ENCODE measurements around the gene RUFY2.
"Not testable (repeated sequence)": the region's sequence is repeated elsewhere in the genome, so short reads cannot be mapped to it uniquely, and the experiment has no call there.

RUFY2 gene

DNA sequence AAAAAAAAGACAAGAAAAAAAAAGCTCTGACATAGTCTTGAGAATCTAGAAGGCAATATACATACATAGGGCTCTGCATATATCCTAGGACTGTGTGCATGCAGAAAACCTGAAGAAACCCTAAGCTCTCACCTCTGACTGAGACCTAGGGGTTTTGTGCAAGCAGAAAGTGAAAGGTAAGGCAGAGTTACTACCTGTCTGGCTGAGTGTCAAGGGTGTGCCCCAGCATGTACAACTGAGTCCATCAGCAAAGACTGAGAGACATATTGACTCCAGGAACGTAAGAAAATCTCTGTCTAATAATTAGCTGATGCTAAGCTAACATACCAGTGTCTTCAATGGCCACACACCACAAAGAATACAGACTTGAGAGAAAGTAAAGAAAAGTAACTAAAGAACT, 91.5 kb downstream of the RUFY2 start:
- no peak overlapping the region for H3K4me3 ChIP-seq (ENCODE audit: low read depth, low read length)
- H3K27me3 ChIP-seq (ENCODE audit: control insufficient read depth, insufficient read depth, low read length) = no peaks in the 10 kb centered on the region
- no peaks in the 10 kb centered on the region for H3K36me3 ChIP-seq (ENCODE audit: control insufficient read depth, insufficient read depth, low read length)

DNA sequence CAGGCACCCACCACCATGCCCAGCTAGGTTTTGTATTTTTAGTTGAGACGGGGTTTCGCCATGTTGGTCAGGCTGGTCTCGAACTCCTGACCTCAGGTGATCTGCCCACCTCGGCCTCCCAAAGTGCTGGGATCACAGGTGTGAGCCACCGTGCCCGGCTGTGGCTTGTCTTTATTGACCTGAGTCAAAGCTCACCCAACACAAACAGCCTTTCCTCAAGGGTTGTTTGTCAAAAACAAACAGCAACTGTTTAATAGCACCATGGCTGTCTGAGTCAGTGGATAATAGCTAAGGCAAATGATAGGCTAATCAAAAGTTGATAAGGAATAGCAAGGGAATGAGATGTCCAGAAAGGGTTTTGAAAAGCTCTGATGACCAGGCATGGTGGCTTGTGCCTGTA, 92.1 kb downstream of the RUFY2 start:
- H3K36me3 ChIP-seq (ENCODE audit: control insufficient read depth, insufficient read depth, low read length); H3K9ac ChIP-seq (ENCODE audit: low read length); H3K27ac ChIP-seq (ENCODE audit: low read depth, low read length); H3K4me1 ChIP-seq (ENCODE audit: control insufficient read depth, insufficient read depth, low read length); H3K4me3 ChIP-seq (ENCODE audit: low read depth, low read length); H3K27me3 ChIP-seq (ENCODE audit: control insufficient read depth, insufficient read depth, low read length): not testable (repeated sequence)
- peaks cover 13% of the 10 kb centered on the region for H3K9me3 ChIP-seq (ENCODE audit: control insufficient read depth, insufficient read depth, low read depth, low read length)

More for the DNA sequence above, 91.5 kb downstream of the RUFY2 start:
- Histone ChIP-seq H3K9ac (ENCODE audit: low read length) (no peak overlapping the region), H3K27ac (ENCODE audit: low read depth, low read length) (no peak overlapping the region), H3K9me3 (ENCODE audit: control insufficient read depth, insufficient read depth, low read depth, low read length) (peaks cover 13% of the 10 kb centered on the region), H3K4me1 (ENCODE audit: control insufficient read depth, insufficient read depth, low read length) (no peaks in the 10 kb centered on the region)

DNA sequence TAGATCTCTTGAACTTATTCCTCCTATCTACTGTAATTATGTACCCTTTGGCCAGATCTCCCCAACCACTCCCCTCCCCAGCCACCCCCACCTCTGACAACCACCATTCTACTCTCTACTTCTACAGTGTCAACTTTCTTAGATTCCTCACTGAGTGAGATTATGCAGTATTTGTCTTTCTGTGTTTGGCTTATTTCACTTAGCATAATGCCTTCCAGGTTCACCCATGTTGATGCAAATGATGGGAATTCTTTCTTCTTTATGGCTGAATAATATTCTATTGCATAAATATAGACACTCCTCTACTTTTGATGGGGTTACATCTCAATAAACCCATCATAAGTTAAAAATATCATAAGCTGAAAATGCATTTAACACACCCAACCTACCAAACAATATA, 96.5 kb downstream of the RUFY2 start:
- Histone ChIP-seq H3K9ac (ENCODE audit: low read length) (no peak overlapping the region), H3K36me3 (ENCODE audit: control insufficient read depth, insufficient read depth, low read length) (no peaks in the 10 kb centered on the region), H3K4me1 (ENCODE audit: control insufficient read depth, insufficient read depth, low read length) (no peaks in the 10 kb centered on the region), H3K9me3 (ENCODE audit: control insufficient read depth, insufficient read depth, low read depth, low read length) (no peaks in the 10 kb centered on the region), H3K27me3 (ENCODE audit: control insufficient read depth, insufficient read depth, low read length) (no peaks in the 10 kb centered on the region), H3K4me3 (ENCODE audit: low read depth, low read length) (no peak overlapping the region), H3K27ac (ENCODE audit: low read depth, low read length) (no peak overlapping the region)

- Histone ChIP-seq H3K9me3 (ENCODE audit: control insufficient read depth, insufficient read depth, low read depth, low read length) (no peaks in the 10 kb centered on the region), H3K27me3 (ENCODE audit: control insufficient read depth, insufficient read depth, low read length) (no peaks in the 10 kb centered on the region), H3K36me3 (ENCODE audit: control insufficient read depth, insufficient read depth, low read length) (no peaks in the 10 kb centered on the region), H3K27ac (ENCODE audit: low read depth, low read length) (no peak overlapping the region), H3K4me3 (ENCODE audit: low read depth, low read length) (no peak overlapping the region), H3K4me1 (ENCODE audit: control insufficient read depth, insufficient read depth, low read length) (no peaks in the 10 kb centered on the region), H3K9ac (ENCODE audit: low read length) (no peak overlapping the region)
These were observed 101.2 kb downstream of the RUFY2 start for GRCh38 chr10:68305854-68306253.

DNA sequence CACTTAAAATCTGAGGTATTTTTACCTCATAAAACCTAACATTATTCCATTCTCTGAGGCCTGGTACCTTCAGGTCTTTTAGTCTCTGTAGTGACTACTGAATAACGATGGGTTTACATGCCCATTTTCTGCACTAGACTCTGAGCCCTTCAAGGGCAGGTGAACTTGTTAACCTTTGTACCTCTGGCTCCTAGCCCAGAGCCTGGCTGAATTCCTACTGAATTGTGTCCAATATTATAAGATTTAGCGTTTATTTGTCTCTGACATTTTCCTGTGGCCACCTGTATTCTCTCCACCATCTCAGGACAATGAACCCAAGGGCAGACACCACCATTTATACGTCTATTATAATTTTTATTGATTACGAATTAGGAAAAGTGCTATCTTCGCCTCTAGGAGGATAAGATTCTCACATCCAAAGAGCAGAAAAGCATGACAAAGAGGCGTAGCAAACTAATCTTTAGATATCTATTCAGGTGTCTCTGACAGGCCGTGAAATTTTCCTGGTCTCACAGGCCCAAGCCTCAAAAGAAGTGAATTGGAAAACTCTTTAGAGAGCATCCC, 103.1 kb downstream of the RUFY2 start:
- H3K27me3 ChIP-seq (ENCODE audit: control insufficient read depth, insufficient read depth, low read length) = no peaks in the 10 kb centered on the region
- no peak overlapping the region for H3K27ac ChIP-seq (ENCODE audit: low read depth, low read length)
- no peak overlapping the region for H3K4me3 ChIP-seq (ENCODE audit: low read depth, low read length)
- H3K4me1 ChIP-seq (ENCODE audit: control insufficient read depth, insufficient read depth, low read length) = no peaks in the 10 kb centered on the region
- no peaks in the 10 kb centered on the region for H3K36me3 ChIP-seq (ENCODE audit: control insufficient read depth, insufficient read depth, low read length)
- H3K9me3 ChIP-seq (ENCODE audit: control insufficient read depth, insufficient read depth, low read depth, low read length) = no peaks in the 10 kb centered on the region
- no peak overlapping the region for H3K9ac ChIP-seq (ENCODE audit: low read length)

DNA sequence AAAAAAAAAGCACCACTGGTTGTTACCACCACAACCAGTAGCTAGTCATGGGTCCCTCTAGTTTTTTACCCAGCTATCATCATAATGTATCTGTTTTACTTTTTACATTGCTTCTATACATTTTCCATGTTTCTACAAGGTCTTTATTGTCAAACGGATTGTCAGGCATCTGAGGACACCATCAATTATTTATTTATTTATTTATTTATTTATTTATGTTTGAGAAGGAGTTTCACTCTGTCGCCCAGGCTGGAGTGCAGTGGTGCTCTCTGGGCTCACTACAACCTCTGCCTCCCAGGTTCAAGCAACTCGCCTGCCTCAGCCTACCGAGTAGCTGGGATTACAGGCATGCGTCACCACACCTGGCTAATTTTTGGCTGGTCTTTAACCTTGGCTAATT, 104.2 kb downstream of the RUFY2 start:
- Histone ChIP-seq H3K36me3 (ENCODE audit: control insufficient read depth, insufficient read depth, low read length) (no peaks in the 10 kb centered on the region), H3K4me1 (ENCODE audit: control insufficient read depth, insufficient read depth, low read length) (no peaks in the 10 kb centered on the region), H3K9ac (ENCODE audit: low read length) (no peak overlapping the region), H3K27ac (ENCODE audit: low read depth, low read length) (no peak overlapping the region), H3K9me3 (ENCODE audit: control insufficient read depth, insufficient read depth, low read depth, low read length) (no peaks in the 10 kb centered on the region), H3K27me3 (ENCODE audit: control insufficient read depth, insufficient read depth, low read length) (no peaks in the 10 kb centered on the region), H3K4me3 (ENCODE audit: low read depth, low read length) (no peak overlapping the region)

- Histone ChIP-seq H3K9ac (ENCODE audit: low read length) (no peak overlapping the region), H3K9me3 (ENCODE audit: control insufficient read depth, insufficient read depth, low read depth, low read length) (no peaks in the 10 kb centered on the region), H3K27ac (ENCODE audit: low read depth, low read length) (no peak overlapping the region), H3K27me3 (ENCODE audit: control insufficient read depth, insufficient read depth, low read length) (no peaks in the 10 kb centered on the region), H3K4me1 (ENCODE audit: control insufficient read depth, insufficient read depth, low read length) (no peaks in the 10 kb centered on the region), H3K36me3 (ENCODE audit: control insufficient read depth, insufficient read depth, low read length) (no peaks in the 10 kb centered on the region), H3K4me3 (ENCODE audit: low read depth, low read length) (no peak overlapping the region)
These were observed 104.6 kb downstream of the RUFY2 start for GRCh38 chr10:68302503-68302823.

DNA sequence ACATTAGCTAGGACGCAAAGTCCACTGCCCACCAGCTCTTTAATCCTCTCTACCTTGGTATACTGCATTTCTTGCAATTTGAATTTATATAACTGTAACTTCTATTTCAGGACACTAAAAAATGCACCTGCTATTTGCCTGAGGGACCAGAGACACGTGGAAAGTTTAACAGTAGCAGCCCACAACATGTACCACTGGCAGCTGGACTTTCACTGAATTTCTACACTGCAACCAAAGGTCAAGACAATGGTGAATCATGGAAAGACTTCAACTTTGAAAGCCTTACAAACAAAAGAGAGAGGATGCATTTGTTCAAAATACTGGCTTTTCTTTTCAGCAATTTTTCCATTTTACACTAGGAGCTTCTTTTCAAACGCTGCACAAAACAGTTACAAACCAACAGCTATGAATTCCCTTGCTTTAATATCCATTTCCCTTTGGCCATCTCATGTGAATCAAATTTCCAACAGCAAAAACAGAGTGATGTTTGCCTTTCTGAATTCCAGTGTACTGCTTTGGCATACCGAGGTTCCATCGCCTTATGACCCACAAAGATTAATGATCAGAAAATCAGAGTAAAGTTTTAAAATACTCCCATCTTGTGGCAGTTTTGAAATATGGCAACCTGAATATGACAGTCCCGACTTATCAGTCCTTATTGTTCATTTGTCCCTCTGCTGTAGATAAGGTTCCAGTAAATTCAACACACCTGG, 105.1 kb downstream of the RUFY2 start:
- H3K4me3 ChIP-seq (ENCODE audit: low read depth, low read length) = no peak overlapping the region

DNA sequence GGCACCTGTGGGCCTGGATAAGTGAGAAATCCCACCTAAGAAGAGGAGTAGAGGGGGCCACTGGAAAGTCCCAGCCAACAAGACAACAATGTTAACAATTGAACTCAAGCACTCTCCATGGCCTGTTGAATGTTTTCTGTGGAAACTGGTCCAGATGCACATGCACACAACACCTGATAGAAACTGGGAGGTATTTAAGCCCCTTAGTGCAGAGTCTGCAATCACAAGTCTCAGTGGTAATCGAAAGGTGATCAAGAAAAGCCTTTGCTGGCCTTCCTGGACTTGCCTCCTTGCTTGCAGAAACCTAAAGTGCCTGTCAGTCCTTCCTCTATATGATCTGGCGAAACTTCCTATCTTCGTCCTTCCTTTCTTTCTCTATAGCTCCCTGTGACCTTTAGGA, 105.8 kb downstream of the RUFY2 start:
- Histone ChIP-seq H3K9ac (ENCODE audit: low read length) (no peak overlapping the region), H3K4me1 (ENCODE audit: control insufficient read depth, insufficient read depth, low read length) (no peaks in the 10 kb centered on the region), H3K4me3 (ENCODE audit: low read depth, low read length) (no peak overlapping the region), H3K27me3 (ENCODE audit: control insufficient read depth, insufficient read depth, low read length) (no peaks in the 10 kb centered on the region), H3K9me3 (ENCODE audit: control insufficient read depth, insufficient read depth, low read depth, low read length) (no peaks in the 10 kb centered on the region), H3K27ac (ENCODE audit: low read depth, low read length) (no peak overlapping the region), H3K36me3 (ENCODE audit: control insufficient read depth, insufficient read depth, low read length) (no peaks in the 10 kb centered on the region)

More for the DNA sequence above, 105.1 kb downstream of the RUFY2 start:
- Histone ChIP-seq H3K27me3 (ENCODE audit: control insufficient read depth, insufficient read depth, low read length) (no peaks in the 10 kb centered on the region), H3K9me3 (ENCODE audit: control insufficient read depth, insufficient read depth, low read depth, low read length) (no peaks in the 10 kb centered on the region), H3K9ac (ENCODE audit: low read length) (no peak overlapping the region), H3K27ac (ENCODE audit: low read depth, low read length) (no peak overlapping the region), H3K36me3 (ENCODE audit: control insufficient read depth, insufficient read depth, low read length) (no peaks in the 10 kb centered on the region), H3K4me1 (ENCODE audit: control insufficient read depth, insufficient read depth, low read length) (no peaks in the 10 kb centered on the region)

GRCh38 chr10:68296843-68297663, 110.0 kb downstream of the RUFY2 start:
- Histone ChIP-seq H3K27me3 (ENCODE audit: control insufficient read depth, insufficient read depth, low read length) (no peaks in the 10 kb centered on the region), H3K36me3 (ENCODE audit: control insufficient read depth, insufficient read depth, low read length) (no peaks in the 10 kb centered on the region), H3K4me1 (ENCODE audit: control insufficient read depth, insufficient read depth, low read length) (no peaks in the 10 kb centered on the region), H3K9ac (ENCODE audit: low read length) (no peak overlapping the region), H3K4me3 (ENCODE audit: low read depth, low read length) (no peak overlapping the region), H3K27ac (ENCODE audit: low read depth, low read length) (no peak overlapping the region), H3K9me3 (ENCODE audit: control insufficient read depth, insufficient read depth, low read depth, low read length) (no peaks in the 10 kb centered on the region)

All from HUES6 (cell line).